T-helper 2 cell treated with Interferon-gamma antibody and Interleukin-4, amounts not matched to agents 5 μg/mL and 100 μg/mL, for 36 hours (primary cell): Measurements from ENCODE around the gene ST3GAL2.

Experiments
- DNase-seq: peaks from one replicate; pipeline ENCODE4 v3.0.0; 2021; ENCODE audit warnings: low spot score
- H3K27ac Mint-ChIP-seq: one replicate; pipeline ENCODE4 v1.8.0; 2021; ENCODE audit warnings: mild to moderate bottlenecking, mixed read lengths
- H3K27me3 Mint-ChIP-seq: one replicate; pipeline ENCODE4 v1.8.0; 2021; ENCODE audit warnings: low read depth, mixed read lengths
- H3K36me3 Mint-ChIP-seq: one replicate; pipeline ENCODE4 v1.8.0; 2021; ENCODE audit warnings: low read depth, mixed read lengths
- H3K4me1 Mint-ChIP-seq: one replicate; pipeline ENCODE4 v1.8.0; 2021; ENCODE audit warnings: low read depth, mixed read lengths
- H3K4me3 Mint-ChIP-seq: one replicate; pipeline ENCODE4 v1.8.0; 2022; ENCODE audit warnings: mild to moderate bottlenecking, moderate library complexity, mixed read lengths
- H3K9me3 Mint-ChIP-seq: one replicate; pipeline ENCODE4 v1.8.0; 2021; ENCODE audit warnings: mixed read lengths

The ST3GAL2 gene

GRCh38 chr16:70473446-70474319 is 34.8 kb upstream of the ST3GAL2 start:
- no peak overlapping the region for H3K4me3 Mint-ChIP-seq
- H3K36me3 Mint-ChIP-seq, result peaks cover 9% of the 10 kb centered on the region
- H3K9me3 Mint-ChIP-seq, result no peaks in the 10 kb centered on the region
- no peak for DNase-seq
- no peaks in the 10 kb centered on the region for H3K27me3 Mint-ChIP-seq
- H3K27ac Mint-ChIP-seq, result no peak overlapping the region
- H3K4me1 Mint-ChIP-seq, result peaks cover 12% of the 10 kb centered on the region

GRCh38 chr16:70472786-70473433 is 34.0 kb upstream of the ST3GAL2 start:
- peaks cover 8% of the 10 kb centered on the region for H3K36me3 Mint-ChIP-seq
- no peaks in the 10 kb centered on the region for H3K27me3 Mint-ChIP-seq
- no peak overlapping the region for H3K27ac Mint-ChIP-seq
- no peak overlapping the region for H3K4me3 Mint-ChIP-seq
- peaks cover 11% of the 10 kb centered on the region for H3K4me1 Mint-ChIP-seq
- DNase-seq, result no peak
- no peaks in the 10 kb centered on the region for H3K9me3 Mint-ChIP-seq

- Mint-ChIP-seq H3K27me3 (no peaks in the 10 kb centered on the region), H3K4me1 (no peaks in the 10 kb centered on the region), H3K27ac (no peak overlapping the region), H3K36me3 (no peaks in the 10 kb centered on the region), H3K4me3 (no peak overlapping the region), H3K9me3 (no peaks in the 10 kb centered on the region)
- no peak for DNase-seq
These were observed 32.0 kb upstream of the ST3GAL2 start for GRCh38 chr16:70470927-70471341.

- DNase-seq, result no peak
- H3K36me3 Mint-ChIP-seq, result no peaks in the 10 kb centered on the region
- peak overlapping the region; percentile 19 for H3K27ac Mint-ChIP-seq
- no peaks in the 10 kb centered on the region for H3K27me3 Mint-ChIP-seq
- H3K4me1 Mint-ChIP-seq, result no peaks in the 10 kb centered on the region
- H3K4me3 Mint-ChIP-seq, result no peak overlapping the region
- no peaks in the 10 kb centered on the region for H3K9me3 Mint-ChIP-seq
These were observed 31.4 kb upstream of the ST3GAL2 start for GRCh38 chr16:70470141-70470926.

GRCh38 chr16:70468776-70469525 is 30.1 kb upstream of the ST3GAL2 start:
- Mint-ChIP-seq H3K4me1 (no peaks in the 10 kb centered on the region), H3K27me3 (no peaks in the 10 kb centered on the region), H3K36me3 (no peaks in the 10 kb centered on the region), H3K27ac (no peak overlapping the region), H3K4me3 (no peak overlapping the region), H3K9me3 (no peaks in the 10 kb centered on the region)
- no peak for DNase-seq

GRCh38 chr16:70467608-70468007 is 28.7 kb upstream of the ST3GAL2 start:
- H3K4me1 Mint-ChIP-seq, result no peaks in the 10 kb centered on the region
- DNase-seq, result no peak
- no peaks in the 10 kb centered on the region for H3K9me3 Mint-ChIP-seq
- no peak overlapping the region for H3K4me3 Mint-ChIP-seq
- no peak overlapping the region for H3K27ac Mint-ChIP-seq
- H3K36me3 Mint-ChIP-seq, result peaks cover 3% of the 10 kb centered on the region
- no peaks in the 10 kb centered on the region for H3K27me3 Mint-ChIP-seq

- Mint-ChIP-seq H3K9me3 (no peaks in the 10 kb centered on the region), H3K4me1 (no peaks in the 10 kb centered on the region), H3K36me3 (peaks cover 3% of the 10 kb centered on the region), H3K27me3 (no peaks in the 10 kb centered on the region), H3K27ac (no peak overlapping the region), H3K4me3 (no peak overlapping the region)
- DNase-seq, result no peak
These were observed 28.2 kb upstream of the ST3GAL2 start for GRCh38 chr16:70467113-70467512.

- Mint-ChIP-seq H3K36me3 (peaks cover 3% of the 10 kb centered on the region), H3K9me3 (no peaks in the 10 kb centered on the region), H3K4me1 (no peaks in the 10 kb centered on the region), H3K4me3 (no peak overlapping the region), H3K27ac (no peak overlapping the region), H3K27me3 (no peaks in the 10 kb centered on the region)
- DNase-seq, result no peak
These were observed 27.8 kb upstream of the ST3GAL2 start for GRCh38 chr16:70466805-70467076.

GRCh38 chr16:70465999-70466804 is 27.3 kb upstream of the ST3GAL2 start:
- Mint-ChIP-seq H3K27ac (no peak overlapping the region), H3K4me1 (no peaks in the 10 kb centered on the region), H3K4me3 (no peak overlapping the region), H3K27me3 (no peaks in the 10 kb centered on the region), H3K9me3 (no peaks in the 10 kb centered on the region), H3K36me3 (peaks cover 3% of the 10 kb centered on the region)
- DNase-seq, result no peak

- no peaks in the 10 kb centered on the region for H3K9me3 Mint-ChIP-seq
- no peak for DNase-seq
- peaks cover 3% of the 10 kb centered on the region for H3K36me3 Mint-ChIP-seq
- H3K27ac Mint-ChIP-seq, result no peak overlapping the region
- H3K4me1 Mint-ChIP-seq, result no peaks in the 10 kb centered on the region
- H3K4me3 Mint-ChIP-seq, result no peak overlapping the region
- no peaks in the 10 kb centered on the region for H3K27me3 Mint-ChIP-seq
These were observed 24.3 kb upstream of the ST3GAL2 start for GRCh38 chr16:70463235-70463634.

GRCh38 chr16:70460737-70461261 is 21.9 kb upstream of the ST3GAL2 start:
- Mint-ChIP-seq H3K4me3 (no peak overlapping the region), H3K27me3 (no peaks in the 10 kb centered on the region), H3K27ac (no peak overlapping the region), H3K36me3 (peaks cover 3% of the 10 kb centered on the region), H3K9me3 (no peaks in the 10 kb centered on the region), H3K4me1 (peaks cover 4% of the 10 kb centered on the region)
- no peak for DNase-seq

GRCh38 chr16:70457446-70458166 is 18.7 kb upstream of the ST3GAL2 start:
- DNase-seq, result no peak
- H3K4me1 Mint-ChIP-seq, result peaks cover 17% of the 10 kb centered on the region
- no peaks in the 10 kb centered on the region for H3K36me3 Mint-ChIP-seq
- H3K27me3 Mint-ChIP-seq, result no peaks in the 10 kb centered on the region
- H3K4me3 Mint-ChIP-seq, result no peak overlapping the region
- H3K9me3 Mint-ChIP-seq, result no peaks in the 10 kb centered on the region
- no peak overlapping the region for H3K27ac Mint-ChIP-seq
